SU-DHL-6 (cell line): ENCODE data around the gene STX16.

ENCODE experiments used
- H2AFZ ChIP-seq: fragments of 200-600 bp; sonication (generic); 2 replicates; pipeline ENCODE4 v1.6.1; 2014; ENCODE audit warnings: low read depth, mild to moderate bottlenecking, moderate library complexity, mixed read lengths, antibody characterized with exemption, low read length; ENCODE audit not compliant: severe bottlenecking
- H3F3A ChIP-seq: fragments of 200-600 bp; shearing (Covaris generic); 2 replicates; pipeline ENCODE4 v1.6.0; 2016; ENCODE audit warnings: antibody characterized with exemption, mild to moderate bottlenecking; ENCODE audit not compliant: insufficient read depth
- H3K27ac ChIP-seq: fragments of 200-600 bp; sonication (generic); 2 replicates; pipeline ENCODE4 v1.5.1; 2016; ENCODE audit warnings: low read depth, mild to moderate bottlenecking, low read length, moderate library complexity, mixed read lengths
- H3K27me3 ChIP-seq: fragments of 200-600 bp; sonication (generic), shearing (Covaris generic); 2 replicates; pipeline ENCODE4 v1.6.0; 2014; ENCODE audit warnings: mild to moderate bottlenecking, low read length
- H3K36me3 ChIP-seq: fragments of 200-600 bp; sonication (generic); 2 replicates; pipeline ENCODE4 v1.6.1; 2014; ENCODE audit warnings: mild to moderate bottlenecking, low read length, mixed read lengths
- H3K4me2 ChIP-seq: fragments of 300-600, 200-600 bp; shearing (Covaris generic), sonication (generic); 2 replicates; pipeline ENCODE4 v1.6.0; 2014; ENCODE audit warnings: low read length, low read depth, mild to moderate bottlenecking; ENCODE audit not compliant: poor library complexity, severe bottlenecking
- H3K4me3 ChIP-seq: fragments of 200-600 bp; sonication (generic); 2 replicates; pipeline ENCODE4 v1.5.1; 2014; ENCODE audit warnings: antibody characterized with exemption, low read length, mild to moderate bottlenecking, mixed read lengths; ENCODE audit not compliant: insufficient read depth, poor library complexity, severe bottlenecking
- H3K79me2 ChIP-seq: fragments of 200-600 bp; sonication (generic); 2 replicates; pipeline ENCODE4 v1.6.1; 2014; ENCODE audit warnings: mild to moderate bottlenecking, low read length, moderate library complexity; ENCODE audit not compliant: insufficient read depth
- H3K9ac ChIP-seq: fragments of 200-600 bp; sonication (generic); 2 replicates; pipeline ENCODE4 v1.7.0; 2014; ENCODE audit warnings: mild to moderate bottlenecking, low read length
- H3K9me2 ChIP-seq: fragments of 200-600 bp; sonication (generic); replicated peaks from 2 replicates; pipeline ENCODE4 v1.6.1; 2014; ENCODE audit warnings: low read length; ENCODE audit not compliant: insufficient read depth
- H3K9me3 ChIP-seq: fragments of 200-600 bp; sonication (generic); 2 replicates; pipeline ENCODE4 v1.6.1; 2014; ENCODE audit warnings: low read length, mixed read lengths; ENCODE audit not compliant: insufficient read depth
- H4K20me1 ChIP-seq: fragments of 200-600 bp; sonication (generic); 2 replicates; pipeline ENCODE4 v1.6.1; 2014; ENCODE audit warnings: low read depth, mild to moderate bottlenecking, antibody characterized with exemption, low read length, moderate library complexity, mixed read lengths
- CTCF ChIP-seq: fragments of 200-600 bp; sonication (generic); IDR thresholded peaks from one replicate; pipeline ENCODE4 v1.5.1; 2017; ENCODE audit warnings: antibody characterized with exemption, mild to moderate bottlenecking, low read length, moderate library complexity; ENCODE audit not compliant: insufficient read depth, poor library complexity, severe bottlenecking
- EZH2phosphoT487 ChIP-seq: fragments of 200-600 bp; sonication (generic), shearing (Covaris generic); conservative IDR thresholded peaks from 2 replicates; pipeline ENCODE4 v1.6.1; 2018; ENCODE audit warnings: mild to moderate bottlenecking, antibody characterized with exemption, low read length, moderate library complexity, mixed read lengths

The STX16 gene

GRCh38 chr20:58698741-58699622 lies 47.9 kb downstream of the STX16 start:
- no peaks in the 10 kb centered on the region for H3K36me3 ChIP-seq
- no peak overlapping the region for H3K4me2 ChIP-seq
- no peak overlapping the region for H3K9ac ChIP-seq
- no peak overlapping the region for H3K27ac ChIP-seq
- H4K20me1 ChIP-seq, result no peaks in the 10 kb centered on the region
- no peaks in the 10 kb centered on the region for H3K79me2 ChIP-seq
- H2AFZ ChIP-seq, result no peak overlapping the region
- TF ChIP-seq CTCF (no peak), EZH2phosphoT487 (no peak)
- H3K4me3 ChIP-seq, result no peak overlapping the region
- H3K9me2 ChIP-seq, result no peaks in the 10 kb centered on the region
- no peaks in the 10 kb centered on the region for H3K9me3 ChIP-seq
- H3K27me3 ChIP-seq, result no peaks in the 10 kb centered on the region
- no peaks in the 10 kb centered on the region for H3F3A ChIP-seq

GRCh38 chr20:58699623-58700107 lies 48.6 kb downstream of the STX16 start:
- Histone ChIP-seq H4K20me1 (no peaks in the 10 kb centered on the region), H3K27ac (no peak overlapping the region), H3K79me2 (no peaks in the 10 kb centered on the region), H2AFZ (no peak overlapping the region), H3K9ac (no peak overlapping the region), H3F3A (no peaks in the 10 kb centered on the region), H3K27me3 (no peaks in the 10 kb centered on the region), H3K9me3 (no peaks in the 10 kb centered on the region), H3K9me2 (no peaks in the 10 kb centered on the region), H3K36me3 (no peaks in the 10 kb centered on the region), H3K4me2 (no peak overlapping the region), H3K4me3 (no peak overlapping the region)
- TF ChIP-seq CTCF (no peak), EZH2phosphoT487 (no peak)

- Histone ChIP-seq H3K9me3 (no peaks in the 10 kb centered on the region), H3K36me3 (no peaks in the 10 kb centered on the region), H3K4me3 (no peak overlapping the region), H3K9me2 (no peaks in the 10 kb centered on the region), H3K27me3 (no peaks in the 10 kb centered on the region), H3K27ac (no peak overlapping the region), H3K9ac (no peak overlapping the region), H4K20me1 (no peaks in the 10 kb centered on the region), H3K4me2 (no peak overlapping the region), H3F3A (no peaks in the 10 kb centered on the region), H2AFZ (no peak overlapping the region), H3K79me2 (no peaks in the 10 kb centered on the region)
- TF ChIP-seq EZH2phosphoT487 (no peak), CTCF (no peak)
These were observed 49.2 kb downstream of the STX16 start for GRCh38 chr20:58700121-58700821.
